HFFc6 (cell line): ENCODE results near the gene AHCTF1. TPM values are rescaled to one million over a fixed set of nuclear protein-coding genes. Genes with fewer than 3 reads are reported as not detected.
"Not testable (repeated sequence)": the region's sequence is repeated elsewhere in the genome, so short reads cannot be mapped to it uniquely, and the experiment has no call there.

Experiments
- DNase-seq: peaks from one replicate; pipeline ENCODE4 v3.0.0-alpha.2; 2018
- H3K27ac Mint-ChIP-seq: 2 replicates; pipeline ENCODE4 v1.8.0; 2020; ENCODE audit warnings: mild to moderate bottlenecking, mixed read lengths
- H3K27me3 Mint-ChIP-seq: 2 replicates; pipeline ENCODE4 v1.8.0; 2021; ENCODE audit warnings: mild to moderate bottlenecking, moderate library complexity, mixed read lengths; ENCODE audit not compliant: insufficient read depth
- H3K36me3 Mint-ChIP-seq: 2 replicates; pipeline ENCODE4 v1.8.0; 2021; ENCODE audit warnings: low read depth, mixed read lengths
- H3K4me1 Mint-ChIP-seq: 2 replicates; pipeline ENCODE4 v1.8.0; 2020; ENCODE audit warnings: low read depth, mixed read lengths
- H3K4me3 Mint-ChIP-seq: 2 replicates; pipeline ENCODE4 v1.8.0; 2020; ENCODE audit warnings: mild to moderate bottlenecking, moderate library complexity, mixed read lengths
- H3K9me3 Mint-ChIP-seq: 2 replicates; pipeline ENCODE4 v1.8.0; 2020; ENCODE audit warnings: mild to moderate bottlenecking, mixed read lengths
- total RNA-seq, 6 experiments: library from RNA; stranded (reverse); fragmentation: NEBNext Ultra II Directional; extraction: Animal tissue kit (Norgen Biotek cat#: 25700); gene quantifications; 2 replicates in 1 of 6; 3 replicates in 5 of 6; pipeline ENCODE4 v1.2.3, GENCODE V29; 2021
- TF ChIP-seq, protein P1 (sequence below): fragments of 200-600 bp; sonication (generic); IDR thresholded peaks from 2 replicates; pipeline ENCODE4 v1.5.0; 2021; ENCODE audit warnings: antibody characterized with exemption, mild to moderate bottlenecking

The AHCTF1 gene
- total RNA-seq, 6 experiments from 2014 or later = 28.2 to 32.8 (median 30.6) TPM

DNA sequence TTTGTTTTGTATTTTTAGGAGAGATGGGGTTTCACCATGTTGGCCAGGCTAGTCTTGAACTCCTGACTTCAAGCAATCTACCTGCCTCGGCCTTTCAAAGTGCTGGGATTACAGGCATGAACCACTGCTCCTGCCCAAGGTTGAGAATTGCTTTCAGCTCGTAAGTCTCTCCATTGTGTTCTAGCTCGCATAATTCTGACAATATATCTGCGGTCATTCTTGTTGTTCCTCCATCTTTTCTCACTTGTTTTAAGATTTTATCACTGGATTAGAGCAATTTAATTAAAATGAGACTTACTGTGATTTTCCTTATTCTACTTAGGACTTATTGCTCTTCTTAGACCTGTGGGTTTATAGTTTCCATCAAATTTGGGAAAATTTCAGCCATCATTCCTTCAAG is 102.9 kb downstream of the AHCTF1 start:
- Mint-ChIP-seq H3K4me3 (no peak overlapping the region), H3K27ac (no peak overlapping the region), H3K9me3 (peaks cover 14% of the 10 kb centered on the region), H3K27me3 (peaks cover 3% of the 10 kb centered on the region; the same call in 1 of the 2 replicates), H3K36me3 (peaks cover 8% of the 10 kb centered on the region), H3K4me1 (peaks cover 7% of the 10 kb centered on the region)
- no peak for DNase-seq
- TF ChIP-seq, protein P1, sequence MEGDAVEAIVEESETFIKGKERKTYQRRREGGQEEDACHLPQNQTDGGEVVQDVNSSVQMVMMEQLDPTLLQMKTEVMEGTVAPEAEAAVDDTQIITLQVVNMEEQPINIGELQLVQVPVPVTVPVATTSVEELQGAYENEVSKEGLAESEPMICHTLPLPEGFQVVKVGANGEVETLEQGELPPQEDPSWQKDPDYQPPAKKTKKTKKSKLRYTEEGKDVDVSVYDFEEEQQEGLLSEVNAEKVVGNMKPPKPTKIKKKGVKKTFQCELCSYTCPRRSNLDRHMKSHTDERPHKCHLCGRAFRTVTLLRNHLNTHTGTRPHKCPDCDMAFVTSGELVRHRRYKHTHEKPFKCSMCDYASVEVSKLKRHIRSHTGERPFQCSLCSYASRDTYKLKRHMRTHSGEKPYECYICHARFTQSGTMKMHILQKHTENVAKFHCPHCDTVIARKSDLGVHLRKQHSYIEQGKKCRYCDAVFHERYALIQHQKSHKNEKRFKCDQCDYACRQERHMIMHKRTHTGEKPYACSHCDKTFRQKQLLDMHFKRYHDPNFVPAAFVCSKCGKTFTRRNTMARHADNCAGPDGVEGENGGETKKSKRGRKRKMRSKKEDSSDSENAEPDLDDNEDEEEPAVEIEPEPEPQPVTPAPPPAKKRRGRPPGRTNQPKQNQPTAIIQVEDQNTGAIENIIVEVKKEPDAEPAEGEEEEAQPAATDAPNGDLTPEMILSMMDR = no peak

DNA sequence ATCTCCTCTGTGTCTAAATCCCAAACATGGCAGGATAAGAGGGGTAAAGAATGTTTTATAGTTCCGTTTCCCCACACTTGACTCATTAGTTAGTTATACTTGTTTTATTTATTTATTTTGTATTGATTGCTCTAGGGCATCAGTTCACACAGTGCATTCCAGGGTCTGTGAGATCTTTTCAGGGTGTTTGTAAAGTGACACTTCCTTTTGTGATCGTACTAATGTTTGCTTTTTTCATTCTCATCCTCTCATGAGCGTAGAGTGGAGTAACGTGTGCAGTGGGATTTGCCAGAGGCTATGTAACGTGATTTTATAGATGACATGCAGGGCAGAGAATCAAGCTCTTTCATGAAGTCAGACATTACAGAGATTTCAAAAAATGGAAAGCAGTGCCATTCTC is 104.4 kb downstream of the AHCTF1 start:
- H3K27ac Mint-ChIP-seq = no peak overlapping the region
- DNase-seq = peak; percentile 12
- H3K4me1 Mint-ChIP-seq = peaks cover 7% of the 10 kb centered on the region
- H3K27me3 Mint-ChIP-seq = peaks cover 4% of the 10 kb centered on the region
- peaks cover 8% of the 10 kb centered on the region for H3K36me3 Mint-ChIP-seq
- H3K9me3 Mint-ChIP-seq = peaks cover 14% of the 10 kb centered on the region
- H3K4me3 Mint-ChIP-seq = peak overlapping the region; percentile 7
- TF ChIP-seq, protein P1 = no peak

DNA sequence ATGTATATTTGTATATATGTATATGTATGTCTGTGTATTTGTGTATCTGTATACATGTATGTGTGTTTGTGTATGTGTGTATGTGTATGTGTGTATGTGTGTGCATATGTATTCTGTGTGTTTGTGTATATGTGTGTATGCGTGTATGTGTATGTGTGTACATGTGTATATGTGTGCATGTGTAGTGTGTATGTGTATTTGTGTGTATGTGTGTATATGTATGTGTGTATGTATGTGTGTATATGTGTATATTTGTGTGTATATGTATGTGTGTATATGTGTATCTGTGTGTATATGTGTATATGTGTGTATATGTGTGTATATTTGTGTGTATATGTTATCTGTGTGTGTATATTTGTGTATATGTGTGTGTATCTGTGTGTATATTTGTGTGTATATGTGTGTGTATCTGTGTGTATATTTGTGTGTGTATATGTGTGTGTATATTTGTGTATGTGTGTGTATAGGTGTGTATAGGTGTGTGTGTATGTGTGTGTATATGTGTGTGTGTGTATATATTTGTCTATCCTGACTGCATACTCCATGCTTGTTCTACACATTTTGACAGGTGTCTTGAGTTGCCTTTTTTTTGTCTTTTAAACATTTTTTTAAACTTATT is 106.1 kb downstream of the AHCTF1 start:
- peaks cover 4% of the 10 kb centered on the region for H3K27me3 Mint-ChIP-seq
- peaks cover 14% of the 10 kb centered on the region for H3K9me3 Mint-ChIP-seq
- TF ChIP-seq, protein P1 = no peak
- no peak for DNase-seq
- no peak overlapping the region for H3K4me3 Mint-ChIP-seq
- H3K4me1 Mint-ChIP-seq = peaks cover 7% of the 10 kb centered on the region
- H3K36me3 Mint-ChIP-seq = peaks cover 8% of the 10 kb centered on the region
- no peak overlapping the region for H3K27ac Mint-ChIP-seq

DNA sequence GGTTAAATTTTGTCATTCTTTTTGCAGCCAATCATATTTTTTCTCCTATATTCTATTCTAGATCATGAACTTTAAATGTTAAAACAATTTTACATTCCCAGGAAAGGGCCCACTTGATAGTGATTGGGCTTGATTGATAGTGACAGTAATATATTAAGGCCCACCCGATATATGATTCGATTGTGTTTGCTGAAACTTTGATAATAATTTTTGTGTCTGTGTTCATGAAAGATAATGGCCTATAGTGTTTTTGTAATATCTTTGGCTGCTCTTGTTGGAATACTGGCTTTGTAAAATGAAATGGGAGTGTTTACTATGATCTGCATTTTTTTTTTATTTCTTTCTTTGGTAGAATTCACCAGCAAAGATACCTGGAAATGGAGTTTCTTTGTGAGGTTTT is 107.2 kb downstream of the AHCTF1 start:
- Mint-ChIP-seq H3K27ac (no peak overlapping the region), H3K4me3 (no peak overlapping the region), H3K4me1 (peaks cover 7% of the 10 kb centered on the region), H3K36me3 (peaks cover 8% of the 10 kb centered on the region), H3K9me3 (peaks cover 8% of the 10 kb centered on the region), H3K27me3 (peaks cover 5% of the 10 kb centered on the region)
- DNase-seq = no peak
- TF ChIP-seq, protein P1 = no peak

DNA sequence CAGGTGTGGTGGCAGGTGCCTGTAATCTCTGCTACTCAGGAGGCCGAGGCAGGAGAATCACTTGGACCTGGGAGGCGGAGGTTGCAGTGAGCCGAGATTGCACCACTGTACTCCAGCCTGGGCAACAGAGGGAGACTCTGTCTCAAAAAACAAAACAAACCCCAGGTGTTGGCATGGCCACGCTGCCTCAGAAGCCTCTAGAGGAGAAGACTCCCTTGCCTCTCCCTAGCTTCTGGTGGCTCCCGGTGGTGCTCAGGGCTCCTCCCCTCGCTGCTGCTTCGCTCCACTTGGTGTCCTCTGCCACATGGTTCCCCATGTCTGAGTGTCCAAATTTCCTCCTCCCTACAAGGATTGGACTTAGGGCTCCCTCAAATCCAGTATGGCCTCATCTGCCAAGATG is 109.6 kb downstream of the AHCTF1 start:
- not testable (repeated sequence) for H3K4me3 Mint-ChIP-seq, H3K4me1 Mint-ChIP-seq, DNase-seq, H3K36me3 Mint-ChIP-seq, H3K27me3 Mint-ChIP-seq, H3K9me3 Mint-ChIP-seq, H3K27ac Mint-ChIP-seq

DNA sequence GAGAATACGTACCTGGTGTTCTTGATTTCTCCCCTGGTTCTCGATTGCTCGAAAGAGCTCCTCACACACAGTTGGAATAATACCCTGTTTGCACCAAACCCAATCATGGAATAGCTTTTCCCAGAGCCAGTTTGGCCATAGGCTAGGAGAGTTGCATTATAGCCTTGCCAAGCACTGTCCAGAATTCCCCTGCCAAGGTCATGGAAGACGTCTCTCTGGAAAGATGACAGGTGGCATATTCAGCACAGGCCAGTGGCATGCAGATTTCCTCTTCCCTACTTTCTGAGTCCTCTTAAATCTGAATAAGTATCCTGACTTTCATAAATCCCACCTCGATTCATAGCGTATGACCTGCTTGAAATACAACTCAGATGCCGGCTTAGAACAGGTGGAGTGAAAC is 111.1 kb downstream of the AHCTF1 start:
- H3K9me3 Mint-ChIP-seq = no peaks in the 10 kb centered on the region
- no peaks in the 10 kb centered on the region for H3K36me3 Mint-ChIP-seq
- H3K4me1 Mint-ChIP-seq = no peaks in the 10 kb centered on the region
- no peak overlapping the region for H3K4me3 Mint-ChIP-seq
- TF ChIP-seq, protein P1 = no peak
- no peak overlapping the region for H3K27ac Mint-ChIP-seq
- peaks cover 10% of the 10 kb centered on the region for H3K27me3 Mint-ChIP-seq
- no peak for DNase-seq

DNA sequence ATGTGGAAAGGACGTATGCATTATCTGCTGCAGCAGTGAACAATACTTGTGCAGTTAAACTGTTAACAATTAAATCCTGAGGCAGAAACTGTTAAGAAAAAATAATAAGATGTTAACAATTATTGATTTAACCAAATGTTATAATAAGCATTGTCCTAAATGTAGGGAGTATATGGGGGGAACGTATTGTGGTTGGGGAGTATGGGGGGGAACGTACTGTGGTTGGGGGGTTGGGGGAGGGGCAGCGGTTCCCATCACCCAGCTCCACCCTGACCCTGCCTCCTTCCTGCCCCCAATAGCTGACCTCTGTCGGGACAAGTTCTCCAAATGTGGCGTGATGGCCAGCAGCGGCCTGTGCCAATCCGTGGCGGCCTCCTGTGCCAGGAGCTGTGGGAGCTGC is 114.0 kb downstream of the AHCTF1 start:
- H3K4me1 Mint-ChIP-seq, H3K36me3 Mint-ChIP-seq, H3K27ac Mint-ChIP-seq, DNase-seq, H3K4me3 Mint-ChIP-seq, H3K9me3 Mint-ChIP-seq: not testable (repeated sequence)
- peaks cover 20% of the 10 kb centered on the region for H3K27me3 Mint-ChIP-seq
